HG03457 (cell line): ENCODE results near the gene ANAPC15.

Experiments used
- ATAC-seq: cut with Tn5 transposase; IDR thresholded peaks from one replicate; pipeline ENCODE4 v1.9.1; 2021; ENCODE audit warnings: moderate number of reproducible peaks; ENCODE audit not compliant: unreplicated experiment

Gene ANAPC15

DNA sequence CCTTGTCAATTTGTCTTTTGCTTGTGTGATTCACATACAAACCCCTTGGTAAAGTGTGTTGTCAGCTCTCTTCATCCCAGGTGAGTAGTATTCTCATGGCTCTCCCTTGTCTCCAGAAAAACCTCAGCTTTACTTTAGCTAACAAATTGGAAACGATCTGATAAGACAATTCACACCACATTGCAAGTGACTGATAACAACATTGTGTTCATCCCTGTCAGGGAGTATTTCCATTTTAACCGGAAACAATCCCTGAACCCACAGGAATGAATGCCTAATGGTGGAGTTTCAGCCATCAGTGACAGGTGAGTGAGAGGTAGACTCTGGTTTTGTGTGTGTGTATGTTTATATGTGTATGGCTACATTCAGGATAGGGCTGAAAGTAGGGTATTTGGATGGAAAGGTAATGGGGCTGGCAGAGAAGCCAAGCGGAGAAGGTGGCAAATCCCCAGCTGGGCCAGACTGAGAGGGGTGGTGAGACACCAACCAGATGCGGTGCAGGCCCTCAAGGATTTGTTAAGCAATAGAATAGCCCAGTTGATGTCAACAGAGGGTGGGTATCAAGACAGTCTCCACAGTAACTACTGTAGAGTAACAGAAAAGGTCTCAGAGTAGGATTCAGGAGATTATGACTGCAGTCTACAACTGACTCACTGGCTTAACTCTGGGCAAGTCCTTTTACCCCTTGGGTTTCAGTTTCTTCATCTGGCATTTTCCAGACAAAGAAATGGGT lies 24.3 kb downstream of the ANAPC15 start:
- no peak for ATAC-seq

- ATAC-seq = no peak
Observed at GRCh38 chr11:72085621-72086351, 26.7 kb downstream of the ANAPC15 start.

GRCh38 chr11:72084965-72085364 lies 27.5 kb downstream of the ANAPC15 start:
- ATAC-seq = no peak

DNA sequence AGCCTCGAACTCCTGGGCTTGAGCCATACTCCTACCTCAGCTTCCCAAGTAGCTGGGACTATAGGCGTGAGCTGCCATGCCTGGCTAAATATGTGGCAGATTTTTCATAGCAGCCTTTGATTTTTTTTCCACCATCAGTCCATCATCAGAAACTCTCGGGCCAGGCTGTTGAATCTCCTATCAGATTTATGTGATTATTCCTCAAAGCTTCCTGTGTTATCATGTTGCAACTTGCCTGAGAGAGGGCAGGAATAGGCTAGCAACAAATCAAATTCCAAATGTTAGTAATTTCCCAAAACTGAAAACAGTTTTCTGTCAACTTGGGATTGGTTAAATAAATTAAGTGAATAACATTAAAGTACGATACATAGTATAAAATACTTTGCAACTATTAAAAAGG lies 28.4 kb downstream of the ANAPC15 start:
- no peak for ATAC-seq

- no peak for ATAC-seq
Observed at GRCh38 chr11:72083414-72083813, 29.1 kb downstream of the ANAPC15 start.

- ATAC-seq = no peak
Observed at GRCh38 chr11:72081821-72082453, 30.6 kb downstream of the ANAPC15 start.

GRCh38 chr11:72081184-72081644 lies 31.3 kb downstream of the ANAPC15 start:
- no peak for ATAC-seq

DNA sequence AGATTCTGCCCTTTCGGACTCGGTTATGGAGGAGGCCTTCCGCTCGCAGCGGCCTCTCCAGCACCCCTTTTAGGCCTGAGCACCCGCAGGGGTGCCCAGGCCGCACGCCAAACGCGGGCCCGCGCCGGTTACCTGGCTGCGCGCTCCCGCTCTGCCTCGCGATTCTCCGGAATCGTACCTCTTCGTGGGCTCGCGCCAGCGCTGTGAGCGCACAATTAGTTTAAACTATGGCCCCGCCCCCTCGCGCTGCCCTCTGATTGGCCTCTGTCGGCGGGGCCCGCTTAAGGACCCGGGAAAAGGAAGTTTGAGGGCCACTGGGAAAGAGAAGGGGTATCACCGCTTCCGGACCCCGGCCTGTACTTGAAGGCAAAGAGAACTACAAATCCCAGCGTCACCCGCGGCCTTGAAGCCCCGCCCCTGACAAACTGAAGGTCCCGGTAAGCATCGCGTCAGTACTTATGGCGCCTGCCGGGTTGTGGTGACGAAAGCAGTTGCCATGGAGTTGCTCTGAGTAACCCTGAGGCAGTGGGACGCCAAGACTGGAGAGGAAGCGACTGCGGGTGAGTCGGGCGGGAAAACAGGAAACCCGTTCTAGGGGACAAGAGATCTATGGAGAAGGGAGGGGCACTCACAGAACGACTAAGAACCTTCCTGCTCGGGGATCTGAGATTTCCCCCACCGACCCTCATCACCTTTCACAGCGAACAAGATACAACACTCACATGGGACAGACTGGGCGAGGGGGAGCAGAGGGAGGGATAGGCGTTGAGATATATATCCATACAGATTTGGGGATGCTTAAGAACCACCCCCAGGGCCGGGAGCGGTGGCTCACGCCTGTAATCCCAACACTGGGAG lies 31.9 kb downstream of the ANAPC15 start, which contains the start of the genes LRRC51 and NUMA1:
LRRC51 (plus strand) TSS at position 525 of the 858 bp plus-strand sequence. CDS start 8,234 bp downstream, outside the sequence.
NUMA1 (minus strand) TSS at position 217 of the 858 bp plus-strand sequence. CDS start 44,599 bp downstream, outside the sequence.
- ATAC-seq = peak; percentile 87

DNA sequence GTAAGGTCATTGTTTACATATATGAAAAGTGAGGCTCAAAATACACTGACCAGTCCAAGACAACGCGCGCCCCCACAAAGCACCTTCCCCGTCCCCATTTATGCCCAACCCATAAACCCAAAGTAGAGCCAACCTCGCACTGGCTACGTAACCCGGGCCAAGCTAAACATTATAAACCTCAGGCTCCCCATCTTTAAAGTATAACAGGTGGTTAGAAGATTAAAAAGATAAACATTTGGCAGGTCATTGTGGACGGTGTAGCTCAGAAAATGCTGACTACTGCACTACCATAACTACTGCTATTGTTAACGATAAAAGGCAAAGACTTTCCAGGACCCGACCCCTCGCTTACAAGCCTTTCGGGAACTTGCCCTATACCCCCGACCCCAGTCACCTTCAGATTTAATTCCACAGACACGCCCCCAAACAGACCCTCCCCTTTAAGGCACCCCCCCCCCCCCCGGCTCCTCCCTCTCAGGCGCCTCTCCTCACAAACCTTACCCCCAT lies 32.6 kb downstream of the ANAPC15 start:
- ATAC-seq = no peak

DNA sequence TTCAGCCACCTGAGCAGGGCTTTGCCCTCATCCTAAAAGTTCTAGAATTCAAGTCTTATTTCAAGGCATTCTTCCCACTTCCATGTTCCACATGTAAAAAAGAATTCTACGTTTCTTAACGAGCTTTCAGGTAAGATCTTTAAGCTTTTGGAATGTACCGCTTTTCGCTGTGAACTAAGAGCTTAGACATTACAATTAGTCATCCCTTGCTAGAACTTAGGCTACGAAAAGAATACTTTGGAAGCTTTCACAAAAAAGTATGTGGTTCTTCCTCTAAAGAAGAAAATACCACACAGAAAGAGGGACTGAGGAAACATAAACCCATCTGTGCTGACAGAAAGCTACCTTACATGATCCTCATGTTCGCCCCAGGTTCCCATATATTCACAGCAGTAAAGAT lies 34.0 kb downstream of the ANAPC15 start:
- no peak for ATAC-seq

GRCh38 chr11:72075756-72076155 lies 36.7 kb downstream of the ANAPC15 start:
- no peak for ATAC-seq

GRCh38 chr11:72075109-72075508 lies 37.4 kb downstream of the ANAPC15 start:
- no peak for ATAC-seq

DNA sequence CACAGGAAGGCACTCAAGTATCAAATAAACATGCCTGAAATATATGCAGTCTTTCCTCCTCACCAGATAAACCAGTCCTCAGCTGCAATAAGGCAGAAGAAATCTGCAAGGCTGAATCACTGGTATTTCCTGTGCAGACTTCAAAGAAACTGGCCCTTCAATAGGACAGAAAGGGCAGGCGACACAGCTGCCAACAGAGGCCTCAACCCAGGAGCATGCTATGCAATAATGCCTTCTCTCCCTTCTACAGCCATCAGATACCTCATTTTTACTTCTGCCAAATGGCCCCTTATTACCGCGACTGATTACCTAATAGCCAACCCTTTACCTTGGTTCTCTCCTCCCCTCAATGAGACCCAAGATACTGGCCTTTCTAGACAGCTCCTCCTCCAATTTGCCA lies 40.1 kb downstream of the ANAPC15 start:
- no peak for ATAC-seq

GRCh38 chr11:72070491-72070890 lies 42.0 kb downstream of the ANAPC15 start:
- no peak for ATAC-seq

- ATAC-seq = no peak
Observed at GRCh38 chr11:72069787-72070251, 42.7 kb downstream of the ANAPC15 start.

GRCh38 chr11:72069200-72069599 lies 43.3 kb downstream of the ANAPC15 start:
- ATAC-seq = no peak

GRCh38 chr11:72067676-72068075 lies 44.8 kb downstream of the ANAPC15 start:
- ATAC-seq = no peak

DNA sequence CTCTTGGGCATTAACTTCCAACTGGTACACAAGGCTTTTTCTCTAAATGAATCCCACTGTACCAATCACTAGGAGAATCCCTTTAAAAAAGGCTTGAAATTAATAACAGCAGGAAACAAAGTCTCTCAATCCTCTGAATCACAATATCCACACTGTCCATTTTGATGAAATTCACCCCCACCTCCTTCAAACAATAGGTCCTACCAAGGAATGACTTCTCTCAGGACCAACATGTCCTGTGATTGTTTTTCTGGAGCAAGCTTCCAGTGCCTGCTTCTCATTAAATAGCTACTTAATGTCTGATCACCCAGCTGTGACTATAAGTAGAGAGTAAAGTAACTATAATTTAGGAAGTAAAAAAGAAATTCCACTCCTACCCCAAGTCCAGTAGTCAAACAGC lies 45.2 kb downstream of the ANAPC15 start:
- ATAC-seq = no peak

DNA sequence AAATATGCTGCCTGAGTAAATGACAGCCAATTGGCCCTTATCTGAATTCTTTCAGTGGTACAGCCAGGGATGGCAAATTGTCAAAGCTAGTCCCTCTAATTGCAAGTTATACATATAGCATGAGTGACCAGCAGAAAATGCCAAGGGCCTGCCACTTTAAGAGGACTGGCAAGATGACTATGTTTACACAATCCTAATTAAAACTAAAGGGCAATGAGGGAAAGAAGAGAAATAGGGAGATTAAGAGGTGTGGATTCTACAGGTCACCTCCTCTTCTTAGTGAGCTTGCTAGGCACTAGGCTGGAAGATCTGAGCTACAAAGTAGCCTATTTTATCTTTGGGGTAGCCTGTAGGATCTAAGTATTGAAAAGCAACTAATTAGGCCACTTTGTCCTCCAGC lies 45.6 kb downstream of the ANAPC15 start:
- ATAC-seq = no peak

DNA sequence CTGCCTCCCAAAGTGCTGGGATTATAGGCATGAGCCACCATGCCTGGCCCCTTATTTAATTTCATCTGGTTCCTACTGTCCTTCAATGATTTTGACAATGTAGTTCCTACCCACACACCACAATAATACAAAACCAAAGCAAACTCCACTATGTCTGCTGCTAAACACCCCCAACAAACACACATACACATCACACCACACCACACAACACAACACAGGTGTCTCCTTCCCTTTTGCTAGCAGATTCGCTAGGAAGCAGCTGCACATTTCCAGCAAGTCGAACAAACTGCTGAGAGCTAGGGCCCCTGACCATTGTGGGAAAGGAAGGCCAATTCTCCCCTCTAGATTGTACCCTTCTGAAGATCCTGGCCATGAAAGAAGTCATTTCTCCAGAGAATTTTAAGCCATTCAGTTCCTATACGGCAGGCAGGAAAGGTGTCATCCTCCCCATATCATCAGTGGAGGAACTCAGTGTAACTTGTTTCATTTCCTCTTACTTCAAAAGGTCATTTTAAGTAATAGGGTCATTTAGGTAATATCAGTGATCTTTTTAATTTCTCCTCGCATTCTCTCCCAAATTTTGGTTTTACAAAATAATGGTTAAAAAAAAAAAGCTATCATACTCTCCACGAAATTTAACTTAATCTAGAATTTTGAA lies 50.6 kb downstream of the ANAPC15 start:
- no peak for ATAC-seq
